ENCODE results near the gene ALDH4A1.

Gene ALDH4A1

GRCh38 chr1:18939398-18940302 is 37.3 kb upstream of the ALDH4A1 start:
- DNase-seq (ENCODE audit: low spot score), result peak; percentile 76

GRCh38 chr1:18938707-18939070 is 36.3 kb upstream of the ALDH4A1 start:
- DNase-seq (ENCODE audit: low spot score), result no peak

- DNase-seq (ENCODE audit: low spot score), result peak; percentile 58
Observed at GRCh38 chr1:18938008-18938706, 35.8 kb upstream of the ALDH4A1 start.

- no peak for DNase-seq (ENCODE audit: low spot score)
Observed at GRCh38 chr1:18937539-18937938, 35.2 kb upstream of the ALDH4A1 start.

- no peak for DNase-seq (ENCODE audit: low spot score)
Observed at GRCh38 chr1:18936814-18937481, 34.6 kb upstream of the ALDH4A1 start.

GRCh38 chr1:18936471-18936813 is 34.1 kb upstream of the ALDH4A1 start:
- DNase-seq (ENCODE audit: low spot score), result no peak

GRCh38 chr1:18934205-18935000 is 32.0 kb upstream of the ALDH4A1 start:
- DNase-seq (ENCODE audit: low spot score), result no peak

GRCh38 chr1:18932879-18933278 is 30.5 kb upstream of the ALDH4A1 start:
- DNase-seq (ENCODE audit: low spot score), result no peak

- DNase-seq (ENCODE audit: low spot score), result no peak
Observed at GRCh38 chr1:18932387-18932786, 30.0 kb upstream of the ALDH4A1 start.

- DNase-seq (ENCODE audit: low spot score), result no peak
Observed at GRCh38 chr1:18931730-18932129, 29.4 kb upstream of the ALDH4A1 start.

GRCh38 chr1:18929686-18930085 is 27.3 kb upstream of the ALDH4A1 start:
- DNase-seq (ENCODE audit: low spot score), result peak; percentile 71

GRCh38 chr1:18928985-18929384 is 26.6 kb upstream of the ALDH4A1 start:
- no peak for DNase-seq (ENCODE audit: low spot score)

GRCh38 chr1:18928406-18928805 is 26.1 kb upstream of the ALDH4A1 start:
- DNase-seq (ENCODE audit: low spot score), result no peak

- DNase-seq (ENCODE audit: low spot score), result no peak
Observed at GRCh38 chr1:18927654-18928272, 25.4 kb upstream of the ALDH4A1 start.

- no peak for DNase-seq (ENCODE audit: low spot score)
Observed at GRCh38 chr1:18927082-18927653, 24.8 kb upstream of the ALDH4A1 start.

- peak; percentile 94 for DNase-seq (ENCODE audit: low spot score)
Observed at GRCh38 chr1:18926315-18927081, 24.1 kb upstream of the ALDH4A1 start.

- DNase-seq (ENCODE audit: low spot score), result no peak
Observed at GRCh38 chr1:18925279-18925678, 22.9 kb upstream of the ALDH4A1 start.

- peak; percentile 45 for DNase-seq (ENCODE audit: low spot score)
Observed at GRCh38 chr1:18924221-18924691, 21.9 kb upstream of the ALDH4A1 start.

- no peak for DNase-seq (ENCODE audit: low spot score)
Observed at GRCh38 chr1:18923756-18924211, 21.4 kb upstream of the ALDH4A1 start.
